Inferior parietal cortex (tissue), 1 donor: Measurements from ENCODE around the gene CLEC4M.

Source experiments
- DNase-seq: peaks from one replicate; pipeline ENCODE4 v3.0.0-alpha.2; 2016; ENCODE audit errors: extremely low spot score

CLEC4M gene, protein sequence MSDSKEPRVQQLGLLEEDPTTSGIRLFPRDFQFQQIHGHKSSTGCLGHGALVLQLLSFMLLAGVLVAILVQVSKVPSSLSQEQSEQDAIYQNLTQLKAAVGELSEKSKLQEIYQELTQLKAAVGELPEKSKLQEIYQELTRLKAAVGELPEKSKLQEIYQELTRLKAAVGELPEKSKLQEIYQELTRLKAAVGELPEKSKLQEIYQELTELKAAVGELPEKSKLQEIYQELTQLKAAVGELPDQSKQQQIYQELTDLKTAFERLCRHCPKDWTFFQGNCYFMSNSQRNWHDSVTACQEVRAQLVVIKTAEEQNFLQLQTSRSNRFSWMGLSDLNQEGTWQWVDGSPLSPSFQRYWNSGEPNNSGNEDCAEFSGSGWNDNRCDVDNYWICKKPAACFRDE

DNA sequence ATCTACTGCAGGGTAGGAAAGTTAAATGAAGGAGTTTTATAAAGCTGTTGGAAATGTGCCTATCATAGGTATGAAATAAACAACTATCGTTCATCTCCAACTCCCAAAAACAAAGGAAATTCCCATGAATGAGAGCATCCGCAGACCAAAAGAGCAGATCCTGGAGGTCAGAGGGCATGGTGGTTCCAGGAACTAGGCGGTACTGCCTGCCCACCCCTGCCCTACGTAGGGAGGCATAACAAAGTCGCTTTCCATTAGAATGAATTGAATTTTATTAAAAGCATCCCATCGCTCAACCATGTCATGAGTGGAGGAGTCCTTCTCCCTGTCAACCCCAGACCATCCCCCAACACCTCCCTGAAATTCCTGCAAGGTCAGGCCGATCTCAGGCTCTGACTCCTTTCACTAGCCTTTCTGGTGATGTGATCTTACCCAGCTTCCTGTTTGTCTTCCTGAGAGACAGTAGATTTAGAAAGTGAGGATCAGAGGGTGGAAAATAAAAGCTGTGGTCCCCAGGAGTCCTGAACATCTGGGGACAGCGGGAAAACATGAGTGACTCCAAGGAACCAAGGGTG, at the start of gene CLEC4M:
TSS of gene CLEC4M (plus strand) at position 525 of the 575 bp plus-strand sequence. CDS start at position 549, 24 bp downstream.
- DNase-seq: no peak

DNA sequence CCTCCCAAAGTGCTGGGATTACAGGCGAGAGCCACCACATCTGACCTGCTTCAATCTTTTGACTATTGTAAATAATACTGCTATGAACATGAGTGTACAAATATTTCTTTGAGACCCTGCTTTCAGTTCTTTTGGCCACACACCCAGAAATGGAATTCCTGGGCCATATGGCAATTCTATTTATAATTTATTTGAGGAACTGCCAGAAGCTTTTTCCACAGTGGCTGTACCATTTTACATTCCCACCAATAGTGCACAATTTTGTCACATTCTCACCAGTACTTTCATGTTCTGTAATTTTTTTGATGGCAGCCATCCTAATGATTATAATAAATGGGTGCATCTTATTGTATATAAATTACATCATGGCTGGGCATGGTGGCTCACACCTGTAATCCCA, 47.4 kb upstream of the CLEC4M start:
- DNase-seq: no peak

DNA sequence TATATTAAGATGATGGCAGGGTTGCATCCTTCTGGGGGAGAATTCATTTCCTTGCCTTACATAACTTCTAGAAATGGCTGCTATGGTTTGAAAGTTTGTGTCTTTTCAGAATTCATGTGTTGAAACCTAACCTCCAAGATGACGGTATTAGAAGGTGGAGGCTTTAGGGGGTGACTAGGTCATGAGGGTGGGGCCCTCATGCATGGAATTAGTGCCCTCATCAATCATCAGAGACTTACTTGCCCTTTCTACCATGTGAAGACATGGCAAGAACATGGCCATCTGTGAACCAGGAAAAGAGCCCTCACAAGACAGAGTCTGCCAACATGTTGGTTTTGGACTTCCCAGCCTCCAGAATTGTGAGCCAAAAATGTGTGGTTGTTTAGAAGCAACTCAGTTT, 46.3 kb upstream of the CLEC4M start:
- DNase-seq: no peak

DNA sequence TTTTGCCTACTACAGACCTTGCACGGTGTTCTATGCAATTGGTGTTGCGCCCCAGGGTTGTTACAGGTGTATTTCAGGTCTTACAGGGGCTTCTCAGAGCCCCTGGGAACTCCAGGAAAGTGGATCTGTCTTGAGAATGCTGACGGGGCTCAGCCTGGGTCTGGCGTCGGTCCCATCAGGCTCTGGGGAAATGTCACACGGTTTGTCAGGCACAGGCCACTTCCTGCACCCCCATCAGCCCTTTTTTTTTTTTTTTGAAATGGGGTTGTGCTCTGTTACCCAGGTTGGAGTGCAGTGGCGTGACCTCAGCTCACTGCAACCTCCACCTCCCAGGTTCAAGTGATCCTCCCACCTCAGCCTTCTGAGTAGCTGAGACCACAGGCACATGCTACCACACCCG, 44.4 kb upstream of the CLEC4M start:
- DNase-seq: no peak

DNA sequence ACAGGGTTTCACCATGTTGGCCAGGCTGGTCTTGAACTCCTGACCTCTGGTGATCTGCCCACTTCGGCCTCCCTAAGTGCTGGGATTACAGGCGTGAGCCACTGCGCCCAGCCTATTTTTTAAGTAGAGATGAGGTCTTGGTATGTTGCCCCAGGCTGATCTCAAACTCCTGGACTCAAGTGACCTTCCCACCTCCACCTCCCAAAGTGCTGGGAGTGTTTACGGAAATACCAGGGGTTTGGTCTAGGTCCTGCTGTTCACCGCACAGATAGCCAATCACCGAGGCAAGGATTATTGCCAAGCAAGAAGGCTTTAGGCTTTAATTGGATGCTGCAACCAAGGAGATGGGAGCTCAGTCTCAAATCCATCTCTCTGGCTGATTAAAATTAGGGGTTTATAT, 42.7 kb upstream of the CLEC4M start:
- no peak for DNase-seq

DNA sequence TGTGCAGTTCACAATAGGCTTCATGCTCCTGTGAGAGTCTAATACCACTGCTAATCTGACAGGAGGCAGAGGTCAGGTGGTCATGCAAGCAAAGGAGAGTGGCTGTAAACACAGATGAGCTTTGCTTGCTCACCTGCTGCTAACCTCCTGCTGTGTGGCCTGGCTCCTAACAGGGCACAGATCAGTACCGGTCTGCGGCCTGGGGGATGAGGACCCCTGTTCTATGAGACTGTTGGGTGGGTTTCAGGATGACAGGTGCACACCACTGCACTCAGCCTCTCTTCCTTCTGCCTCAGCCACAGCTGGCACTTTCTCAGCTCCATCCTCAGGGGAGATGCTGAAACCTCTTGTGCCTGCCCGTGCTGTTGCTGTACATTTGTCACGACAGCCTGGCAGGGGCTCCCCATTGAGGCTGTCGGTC, 40.8 kb upstream of the CLEC4M start:
- DNase-seq: no peak

DNA sequence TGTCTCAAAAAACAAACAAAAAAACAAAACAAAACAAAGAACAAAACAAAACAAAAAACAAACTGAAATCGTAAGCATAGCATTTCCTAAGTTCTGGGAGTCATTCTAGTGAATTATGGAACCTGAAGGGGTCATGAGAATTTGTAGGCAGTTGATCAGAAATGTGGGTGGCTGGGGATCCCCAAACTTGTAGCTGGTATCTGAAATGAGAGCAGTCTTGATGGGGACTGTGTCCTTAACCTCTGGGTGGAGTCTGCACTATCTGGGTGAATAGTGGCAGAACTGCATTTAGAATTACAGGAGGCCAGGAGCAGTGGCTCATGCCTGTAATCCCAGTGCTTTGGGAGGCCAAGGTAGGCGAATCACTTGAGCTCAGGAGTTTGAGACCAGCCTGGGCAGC, 37.3 kb upstream of the CLEC4M start:
- DNase-seq: no peak

DNA sequence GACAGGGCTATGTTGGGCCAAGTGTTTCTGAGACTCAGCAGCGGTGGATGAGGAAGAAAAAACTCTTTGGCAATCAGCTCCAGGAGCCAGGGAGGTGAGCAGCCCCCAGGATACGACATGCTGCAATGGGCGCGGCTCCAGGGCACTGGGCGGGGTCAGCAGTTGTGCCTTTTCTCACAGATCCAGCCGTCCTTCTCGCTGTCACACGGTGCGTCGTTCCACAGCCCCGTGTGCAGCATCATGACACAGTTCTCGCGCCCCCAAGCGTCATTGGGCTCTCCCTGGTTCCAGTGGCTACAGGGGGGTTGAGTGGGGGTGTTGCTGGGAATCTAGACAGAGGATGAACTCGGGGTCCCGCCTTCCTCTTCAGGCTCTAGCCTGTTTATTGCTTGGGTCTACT, 33.8 kb upstream of the CLEC4M start:
- no peak for DNase-seq

DNA sequence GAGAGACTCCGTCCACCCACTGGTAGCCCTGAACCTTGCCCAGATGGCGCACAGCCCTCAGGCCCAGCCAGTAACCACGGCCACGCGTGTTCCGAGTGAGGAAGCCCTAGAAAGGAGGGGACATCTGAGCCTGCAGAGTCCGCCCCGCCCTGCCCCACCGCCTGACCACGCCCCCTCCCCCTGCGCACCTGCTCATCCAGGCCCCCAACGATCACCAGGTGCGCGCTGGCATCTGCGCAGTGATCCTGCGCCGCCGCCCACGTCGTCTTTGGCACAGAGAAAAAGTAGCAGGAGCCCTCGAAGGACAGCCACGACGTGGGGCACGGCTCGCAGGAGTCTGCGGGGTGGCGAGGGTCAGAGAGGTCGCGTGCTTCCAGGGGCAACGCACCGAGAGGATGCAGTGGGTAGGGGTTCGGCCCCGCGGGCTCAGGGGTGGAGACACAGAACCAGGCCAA, 33.2 kb upstream of the CLEC4M start:
- no peak for DNase-seq

DNA sequence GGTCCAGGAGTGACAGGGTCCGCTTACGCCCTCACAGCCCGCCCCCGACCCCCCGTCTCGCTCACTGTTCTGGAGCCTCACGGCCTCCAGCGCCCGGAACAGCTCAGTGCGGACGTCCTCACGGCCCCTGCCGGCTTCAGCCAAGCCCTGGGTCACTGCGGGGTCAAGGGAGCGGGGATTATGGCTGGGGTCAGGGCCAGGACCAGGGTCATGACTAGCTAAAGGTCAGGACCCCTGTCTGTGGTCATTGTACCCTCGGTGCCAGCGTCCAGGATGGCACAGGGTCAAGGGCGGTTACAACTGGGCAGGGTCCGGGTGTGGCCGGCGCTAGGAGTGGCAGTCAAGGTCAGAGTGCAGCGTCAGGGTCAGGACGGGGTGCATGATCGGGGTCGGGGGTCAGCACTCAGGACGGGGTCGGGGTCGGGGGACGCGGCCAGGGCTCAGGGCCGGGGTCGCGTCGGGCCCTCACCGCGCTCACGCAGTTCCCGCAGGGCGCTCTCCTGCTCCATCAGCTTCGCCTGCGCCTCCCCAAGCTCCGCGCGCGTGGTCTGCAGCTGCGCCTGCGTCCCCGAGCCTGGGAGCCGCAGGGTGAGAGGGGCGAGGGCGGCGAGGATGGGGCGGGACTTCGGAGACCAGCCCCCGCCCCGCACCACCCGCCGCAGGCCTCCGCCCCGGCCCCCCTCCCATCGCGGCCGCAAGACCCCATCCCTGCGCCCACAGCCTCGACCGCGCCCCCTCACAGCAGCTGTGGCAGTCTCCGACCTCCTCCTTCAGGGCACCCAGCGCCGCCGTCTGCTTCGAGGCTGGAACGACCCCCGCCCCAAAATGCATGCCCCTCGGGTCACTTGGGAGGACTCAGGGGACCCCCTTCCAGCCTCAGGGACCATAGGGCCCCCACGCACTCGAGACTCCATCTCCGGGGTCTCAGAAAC, 32.5 kb upstream of the CLEC4M start:
- no peak for DNase-seq

DNA sequence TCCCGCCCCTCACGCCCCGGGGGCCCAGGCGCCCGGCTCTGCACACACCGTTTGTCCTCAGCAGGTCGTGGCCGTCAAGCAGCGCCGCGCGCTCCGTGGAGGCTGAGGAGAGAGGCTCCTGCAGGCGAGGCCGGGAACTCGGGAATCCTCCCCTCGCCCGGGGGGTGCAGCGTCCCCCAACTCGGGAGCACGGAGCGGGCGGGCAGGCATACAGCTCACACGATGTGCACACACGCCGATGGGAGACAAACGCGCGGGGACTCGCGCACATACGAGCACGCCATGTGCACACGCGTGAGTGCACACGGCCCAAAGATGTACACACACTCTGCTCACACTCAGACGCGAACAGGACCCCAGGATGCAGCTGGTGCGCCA, 31.8 kb upstream of the CLEC4M start:
- no peak for DNase-seq

DNA sequence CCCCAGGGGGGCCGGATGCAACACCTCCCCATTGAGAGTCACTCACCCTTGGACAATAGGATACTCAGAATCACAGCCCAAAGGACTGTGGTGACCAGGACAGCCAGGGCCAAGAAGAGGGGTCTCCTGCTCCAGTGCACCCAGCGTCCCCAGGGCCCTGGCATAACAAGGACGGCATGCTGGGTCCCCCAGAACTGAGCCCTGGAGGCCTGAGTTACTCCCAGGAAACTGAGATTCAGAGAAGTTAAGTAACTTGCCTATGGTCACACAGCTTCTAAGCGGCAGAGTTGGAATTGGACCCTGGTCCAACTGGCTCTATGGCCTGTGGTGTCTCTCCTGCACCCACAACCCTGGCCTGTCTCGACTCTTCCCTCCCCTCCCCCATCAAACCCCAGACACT, 31.4 kb upstream of the CLEC4M start:
- no peak for DNase-seq

DNA sequence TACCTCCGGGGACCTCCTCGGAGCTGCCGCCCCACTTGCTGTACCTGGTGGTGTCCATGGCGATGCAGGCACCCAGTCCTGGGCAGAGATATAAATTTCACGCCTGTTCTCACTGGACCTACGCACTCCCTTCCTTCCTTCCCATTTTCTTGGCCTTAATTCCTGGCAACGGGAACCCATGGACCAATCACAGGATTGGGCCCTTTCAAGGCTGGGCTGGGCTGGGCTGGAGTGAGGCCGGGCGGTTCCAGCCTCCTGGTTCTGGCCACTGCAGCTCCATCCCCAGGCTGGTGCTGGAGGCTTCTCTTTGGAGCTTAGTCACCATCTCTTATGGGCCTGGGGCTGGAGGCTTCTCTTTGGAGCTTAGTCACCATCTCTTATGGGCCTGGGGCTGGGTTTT, 31.0 kb upstream of the CLEC4M start, which contains the start of gene CLEC4G:
TSS of gene CLEC4G (minus strand) at position 66 of the 400 bp plus-strand sequence. CDS start at position 58, 8 bp downstream.
- DNase-seq: no peak

DNA sequence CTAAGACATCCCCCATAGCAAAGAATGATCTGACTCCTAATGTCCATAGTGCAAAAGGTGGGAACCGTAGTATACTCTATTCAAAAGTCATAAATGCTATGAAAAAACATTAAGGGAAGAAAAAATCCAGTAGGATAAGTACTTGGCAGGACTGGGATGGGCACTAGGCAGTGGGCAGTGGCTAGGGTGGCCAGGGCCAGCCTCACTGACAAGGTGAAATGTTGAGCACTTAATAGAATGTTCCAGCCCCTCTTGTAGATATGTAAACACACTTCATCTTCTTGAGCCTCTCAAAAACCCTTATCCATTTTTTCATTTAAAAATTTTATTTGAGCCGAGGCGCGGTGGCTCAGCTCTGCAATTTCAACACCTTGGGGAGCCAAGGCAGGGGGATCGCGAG, 29.7 kb upstream of the CLEC4M start:
- no peak for DNase-seq

DNA sequence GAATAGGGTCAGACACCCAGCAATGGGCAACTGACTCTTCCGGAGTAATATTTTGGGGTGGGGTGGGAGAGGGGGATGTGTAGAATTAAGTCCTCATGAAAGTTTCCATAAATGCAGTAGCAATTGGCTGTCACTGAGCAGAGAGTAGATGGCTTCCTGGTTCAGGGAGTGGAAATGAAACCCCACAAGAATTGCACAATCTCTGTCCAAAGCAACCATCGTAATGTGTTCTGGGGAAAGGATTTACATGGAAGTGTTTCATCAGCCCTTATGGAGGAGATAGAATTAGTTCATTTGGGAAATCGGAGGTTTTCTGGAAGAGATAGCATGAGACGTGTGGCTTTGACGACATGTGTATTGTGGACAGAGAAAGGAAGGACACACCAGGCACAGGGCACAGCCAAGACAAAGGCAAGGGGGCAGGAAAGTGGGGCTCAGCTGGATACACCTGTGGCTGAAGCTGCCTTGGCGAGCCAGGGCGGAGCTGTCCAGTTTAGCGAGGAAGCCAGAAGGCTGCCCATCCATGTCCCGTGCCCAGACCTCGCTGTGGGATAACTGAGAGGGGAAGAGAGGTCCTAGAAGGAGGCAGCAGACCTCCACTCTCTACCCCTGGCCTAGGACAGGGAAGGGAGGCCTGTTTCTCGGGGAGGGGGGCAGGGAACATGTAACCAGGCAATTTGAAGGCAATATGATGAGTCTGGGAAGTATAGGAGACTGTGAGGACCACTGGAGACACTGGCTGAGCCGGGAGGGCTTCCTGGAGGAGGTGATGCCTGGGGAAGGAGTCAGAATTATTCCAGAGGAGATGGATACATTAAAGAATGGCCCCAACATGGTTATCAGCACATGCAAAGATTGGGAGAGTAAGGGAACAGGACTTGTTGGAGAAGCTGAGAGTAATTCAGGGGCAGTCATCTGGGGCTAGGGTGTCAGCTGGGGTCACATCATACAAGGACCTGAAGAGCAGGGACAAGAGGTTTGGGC, 28.5 kb upstream of the CLEC4M start:
- no peak for DNase-seq

DNA sequence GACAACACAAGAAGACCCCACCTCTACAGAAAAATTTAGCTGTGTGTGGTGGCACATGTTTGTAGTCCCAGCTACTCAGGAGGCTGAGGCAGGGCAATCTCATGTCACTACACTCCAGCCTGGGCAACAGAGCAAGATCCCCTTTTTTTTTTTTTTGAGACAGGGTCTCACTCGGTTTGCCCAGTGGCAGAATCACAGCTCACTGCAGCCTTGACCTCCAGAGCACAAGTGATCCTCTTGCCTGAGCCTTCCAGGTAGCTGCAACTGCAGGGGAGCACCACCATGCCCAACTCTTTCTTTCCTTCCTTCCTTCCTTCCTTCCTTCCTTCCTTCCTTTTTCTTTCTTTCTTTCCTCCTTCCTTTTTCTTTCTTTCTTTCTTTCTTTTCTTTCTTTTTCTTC, 26.9 kb upstream of the CLEC4M start:
- DNase-seq: no peak

DNA sequence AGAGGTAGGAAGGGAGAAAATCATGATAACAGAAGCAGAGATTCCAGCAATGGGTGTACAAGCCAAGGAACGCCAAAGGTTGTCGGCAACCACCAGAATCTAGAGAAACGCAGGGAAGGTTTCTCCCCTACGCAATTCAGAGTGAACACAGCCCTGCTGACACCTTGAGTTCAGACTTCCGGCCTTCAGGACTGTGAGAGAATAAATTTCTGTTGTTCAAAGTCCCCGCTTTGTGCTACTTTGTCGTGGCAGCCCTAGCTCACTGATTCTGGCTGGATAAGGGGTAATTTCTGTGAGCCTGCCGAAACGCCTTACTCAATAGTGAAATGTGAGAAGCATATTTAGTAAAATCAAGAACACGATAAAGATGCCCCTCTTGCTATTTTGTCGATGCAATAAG, 25.8 kb upstream of the CLEC4M start:
- DNase-seq: no peak

DNA sequence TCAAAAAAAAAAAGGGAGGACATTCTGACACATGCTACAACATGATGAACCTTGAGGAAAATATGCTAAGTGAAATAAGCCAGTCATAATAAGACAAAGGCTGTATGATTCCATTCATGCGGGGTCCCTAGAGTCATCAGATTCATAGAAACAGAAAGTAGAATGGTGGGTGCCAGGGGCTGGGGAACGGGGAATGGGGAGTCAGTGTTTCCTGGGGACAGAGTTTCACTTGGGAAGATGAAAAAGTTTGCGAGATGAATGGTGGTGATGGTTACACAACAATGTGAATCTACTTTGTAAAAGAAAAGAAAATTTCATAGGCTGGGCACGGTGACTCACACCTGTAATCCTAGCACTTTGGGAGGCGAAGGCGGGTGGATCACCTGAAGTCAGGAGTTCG, 25.0 kb upstream of the CLEC4M start:
- DNase-seq: no peak

DNA sequence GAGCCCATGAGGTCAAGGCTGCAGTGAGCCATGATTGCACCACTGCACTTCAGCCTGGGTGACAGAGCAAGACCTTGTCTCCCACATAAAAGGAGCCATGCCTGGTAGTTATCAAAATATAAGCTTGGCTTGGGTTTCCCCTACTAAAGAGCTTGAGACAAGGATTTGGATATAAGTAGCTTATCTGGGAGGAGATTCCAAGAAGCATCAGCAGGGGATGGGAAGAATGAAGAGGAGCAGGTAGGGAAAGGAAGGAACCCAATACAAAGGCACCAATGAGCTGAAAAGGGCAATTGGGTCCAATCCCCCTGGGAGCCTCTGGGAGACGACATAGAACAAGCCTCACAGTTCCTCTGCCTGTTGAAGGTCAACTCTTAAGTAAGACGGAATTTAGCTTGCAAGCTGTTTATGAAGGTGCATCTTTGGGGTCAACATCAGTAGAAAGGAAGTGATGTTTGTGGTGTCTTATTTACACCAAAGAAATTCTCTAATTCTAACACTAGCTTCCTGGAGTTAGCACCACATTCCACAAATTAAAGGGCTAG, 23.8 kb upstream of the CLEC4M start:
- DNase-seq: no peak

DNA sequence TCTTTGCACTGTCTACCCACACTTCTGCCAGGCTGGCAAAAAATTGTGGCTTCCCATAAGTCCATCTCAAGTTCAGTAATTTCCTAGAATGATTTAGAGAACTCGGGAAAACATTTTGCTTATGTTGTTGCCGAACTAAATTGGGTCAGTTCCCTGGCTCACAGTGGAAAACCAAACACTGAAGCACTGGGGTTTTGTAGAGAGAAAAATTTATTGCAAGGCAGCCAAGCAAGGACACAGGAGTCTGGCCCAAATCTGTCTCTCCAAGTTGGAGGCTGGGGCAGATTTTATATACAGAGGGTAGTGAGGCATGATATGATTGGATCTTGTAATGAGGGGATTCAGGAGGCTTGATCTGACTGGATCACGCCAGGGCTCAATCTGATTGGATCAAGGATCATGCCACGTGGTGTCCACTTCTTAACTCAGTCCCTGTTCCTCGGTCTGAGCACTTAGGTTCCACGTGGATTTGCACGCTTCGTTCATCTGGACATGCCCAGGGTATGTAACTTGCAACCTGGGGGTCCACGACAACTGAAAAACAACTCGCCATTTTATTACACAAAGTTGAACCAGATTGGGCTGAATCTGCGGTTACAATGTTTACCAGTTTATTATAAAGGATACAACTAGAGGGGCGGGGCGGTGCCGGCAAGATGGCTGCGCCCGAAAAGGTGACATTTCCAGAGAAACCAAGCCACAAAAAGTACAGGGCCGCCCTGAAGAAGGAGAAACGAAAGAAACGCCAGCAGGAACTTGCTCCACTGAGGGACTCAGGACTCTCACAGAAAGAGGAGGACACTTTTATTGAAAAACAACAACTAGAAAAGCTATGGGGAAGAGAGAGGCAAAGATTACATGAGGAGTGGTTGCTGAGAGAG, 23.0 kb upstream of the CLEC4M start:
- DNase-seq: no peak
